Nephron (organoid): Measurements from ENCODE around the gene CDH4.

ENCODE experiments used
- H3K27ac Mint-ChIP-seq, 3 experiments: 2 replicates each; pipeline ENCODE4 v1.8.0; 2020; ENCODE audit warnings: mixed read lengths in 3 of 3, mild to moderate bottlenecking in 2 of 3, moderate library complexity in 1 of 3
- H3K27me3 Mint-ChIP-seq: 2 replicates; pipeline ENCODE4 v1.8.0; 2021; ENCODE audit warnings: low read depth, mild to moderate bottlenecking, moderate library complexity, mixed read lengths
- H3K36me3 Mint-ChIP-seq: 2 replicates; pipeline ENCODE4 v1.8.0; 2020; ENCODE audit warnings: low read depth, mixed read lengths
- H3K4me1 Mint-ChIP-seq: 2 replicates; pipeline ENCODE4 v1.8.0; 2020; ENCODE audit warnings: mixed read lengths
- H3K4me3 Mint-ChIP-seq, 3 experiments: 2 replicates each; pipeline ENCODE4 v1.8.0; 2020; ENCODE audit warnings: mild to moderate bottlenecking in 3 of 3, mixed read lengths in 3 of 3, moderate library complexity in 2 of 3
- H3K9me3 Mint-ChIP-seq: 2 replicates; pipeline ENCODE4 v1.8.0; 2020; ENCODE audit warnings: mixed read lengths
- TF ChIP-seq, protein P1 (sequence below), 3 experiments: fragments of 200-600 bp; sonication (generic); IDR thresholded peaks; one replicate each; pipeline ENCODE4 v1.5.0; 2021; ENCODE audit warnings: antibody characterized with exemption in 3 of 3; ENCODE audit not compliant: unreplicated experiment in 3 of 3

The CDH4 gene

DNA sequence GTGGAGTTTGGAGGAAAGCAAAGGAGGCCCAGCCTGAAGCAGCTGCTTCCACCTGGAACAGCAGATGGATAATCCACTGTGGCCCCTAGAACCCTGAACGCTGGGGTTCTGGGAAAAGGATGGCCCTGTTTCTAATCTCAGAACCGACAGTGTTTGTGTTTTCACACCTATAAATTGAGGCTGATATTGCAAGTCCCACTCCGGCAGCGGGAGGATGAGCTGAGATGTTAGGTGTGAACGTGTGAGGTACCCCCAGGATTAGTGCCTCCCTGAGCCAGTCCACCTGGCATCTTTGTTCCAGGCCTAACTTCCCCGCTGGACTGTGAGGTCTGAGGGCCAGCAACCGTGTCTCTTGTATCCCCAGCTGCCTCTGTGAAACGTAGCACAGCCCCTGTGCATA is 7.8 kb upstream of the CDH4 start:
- TF ChIP-seq, protein P1, sequence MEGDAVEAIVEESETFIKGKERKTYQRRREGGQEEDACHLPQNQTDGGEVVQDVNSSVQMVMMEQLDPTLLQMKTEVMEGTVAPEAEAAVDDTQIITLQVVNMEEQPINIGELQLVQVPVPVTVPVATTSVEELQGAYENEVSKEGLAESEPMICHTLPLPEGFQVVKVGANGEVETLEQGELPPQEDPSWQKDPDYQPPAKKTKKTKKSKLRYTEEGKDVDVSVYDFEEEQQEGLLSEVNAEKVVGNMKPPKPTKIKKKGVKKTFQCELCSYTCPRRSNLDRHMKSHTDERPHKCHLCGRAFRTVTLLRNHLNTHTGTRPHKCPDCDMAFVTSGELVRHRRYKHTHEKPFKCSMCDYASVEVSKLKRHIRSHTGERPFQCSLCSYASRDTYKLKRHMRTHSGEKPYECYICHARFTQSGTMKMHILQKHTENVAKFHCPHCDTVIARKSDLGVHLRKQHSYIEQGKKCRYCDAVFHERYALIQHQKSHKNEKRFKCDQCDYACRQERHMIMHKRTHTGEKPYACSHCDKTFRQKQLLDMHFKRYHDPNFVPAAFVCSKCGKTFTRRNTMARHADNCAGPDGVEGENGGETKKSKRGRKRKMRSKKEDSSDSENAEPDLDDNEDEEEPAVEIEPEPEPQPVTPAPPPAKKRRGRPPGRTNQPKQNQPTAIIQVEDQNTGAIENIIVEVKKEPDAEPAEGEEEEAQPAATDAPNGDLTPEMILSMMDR (IDR thresholded peaks at IDR 0.05; ENCODE audit: unreplicated experiment in 3 of 3): no peak
- H3K4me1 Mint-ChIP-seq: no peaks in the 10 kb centered on the region
- no peaks in the 10 kb centered on the region for H3K36me3 Mint-ChIP-seq
- peaks cover 83% of the 10 kb centered on the region for H3K27me3 Mint-ChIP-seq
- no peak overlapping the region for H3K27ac Mint-ChIP-seq
- no peak overlapping the region for H3K4me3 Mint-ChIP-seq
- H3K9me3 Mint-ChIP-seq: peaks cover 19% of the 10 kb centered on the region

DNA sequence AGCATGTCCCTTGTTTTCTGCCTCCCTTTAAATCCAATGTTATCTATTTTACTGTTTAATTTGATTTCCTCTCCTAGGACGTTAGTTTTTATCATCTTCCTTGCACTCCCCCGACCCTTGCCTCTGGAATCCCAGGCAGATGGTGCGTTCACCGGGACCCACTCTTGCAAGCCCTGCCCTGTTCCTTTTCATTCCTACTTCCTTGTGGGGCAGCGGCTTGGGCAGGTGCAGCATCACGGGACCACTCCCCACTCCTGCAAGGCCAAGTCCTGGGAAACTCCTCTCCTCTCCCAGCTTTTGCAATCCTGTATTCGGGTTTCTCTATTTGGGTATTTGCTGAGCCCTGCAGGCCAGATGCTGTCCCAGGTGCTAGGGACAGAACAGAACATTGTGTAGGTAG is 5.8 kb upstream of the CDH4 start:
- no peak overlapping the region for H3K27ac Mint-ChIP-seq
- TF ChIP-seq, protein P1 (IDR thresholded peaks at IDR 0.05; ENCODE audit: unreplicated experiment in 3 of 3): no peak
- H3K9me3 Mint-ChIP-seq: peaks cover 6% of the 10 kb centered on the region
- H3K4me3 Mint-ChIP-seq: no peak overlapping the region
- H3K36me3 Mint-ChIP-seq: no peaks in the 10 kb centered on the region
- H3K4me1 Mint-ChIP-seq: no peaks in the 10 kb centered on the region
- peaks cover 89% of the 10 kb centered on the region for H3K27me3 Mint-ChIP-seq

DNA sequence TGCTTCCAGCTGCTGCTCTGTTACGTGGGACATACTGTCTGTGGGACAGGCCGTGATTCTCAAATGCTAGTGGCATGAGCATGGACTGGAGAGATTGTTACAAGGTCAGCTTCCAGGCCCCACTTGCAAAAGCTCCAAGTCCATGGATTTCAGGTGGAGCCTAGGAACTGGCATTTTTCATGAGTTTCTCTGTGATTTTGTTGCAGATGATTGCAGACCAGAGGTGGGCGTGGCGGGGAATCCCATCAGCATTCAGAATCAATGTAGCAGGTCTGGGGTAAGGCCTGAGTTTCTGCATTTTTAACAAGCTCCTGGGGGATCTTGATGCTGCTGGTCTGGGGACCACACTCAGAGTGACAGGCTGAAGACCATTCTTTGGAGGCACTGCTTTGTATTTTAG is 2.4 kb upstream of the CDH4 start:
- Mint-ChIP-seq H3K27ac (no peak overlapping the region), H3K27me3 (peaks cover 78% of the 10 kb centered on the region), H3K9me3 (no peaks in the 10 kb centered on the region), H3K4me3 (peak overlapping the region in 1 of 3 experiments; percentile 21), H3K4me1 (peaks cover 6% of the 10 kb centered on the region), H3K36me3 (no peaks in the 10 kb centered on the region)
- TF ChIP-seq, protein P1 (IDR thresholded peaks at IDR 0.05; ENCODE audit: unreplicated experiment in 3 of 3): no peak

DNA sequence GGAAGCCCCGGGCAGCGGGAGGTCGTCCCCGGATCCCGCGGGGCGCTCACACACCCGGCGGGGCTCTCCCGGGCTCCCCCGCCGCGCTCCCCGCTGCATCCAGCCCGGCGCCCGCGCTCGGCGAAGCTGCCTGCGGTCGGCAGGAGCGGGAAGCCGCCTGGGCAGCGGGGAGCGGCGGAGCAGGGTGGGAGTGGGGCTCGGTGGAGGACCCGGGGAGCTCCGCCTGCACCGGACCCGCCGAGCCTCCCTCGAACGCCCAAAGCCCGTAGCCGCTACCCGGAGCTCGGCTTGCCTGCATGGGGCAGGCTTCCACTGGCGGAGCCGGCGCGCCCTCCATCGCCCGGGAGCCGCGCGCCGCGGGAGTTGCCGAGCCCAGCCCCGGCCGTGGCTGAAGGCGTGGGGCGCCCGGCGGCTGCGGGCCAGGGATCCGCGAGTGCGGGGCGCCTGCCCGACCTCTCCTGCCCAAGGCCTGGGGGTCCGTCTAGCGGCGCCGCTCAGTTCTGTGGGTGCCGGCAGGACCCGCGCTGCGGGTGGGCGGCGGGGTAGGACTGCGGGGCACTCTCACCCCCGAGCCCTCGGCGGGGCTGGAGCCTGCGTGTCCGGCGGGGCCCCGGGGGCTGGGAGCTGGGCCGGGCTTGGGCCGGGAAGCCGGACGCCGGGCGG is 671 bp downstream of the CDH4 start:
- H3K4me3 Mint-ChIP-seq: no peak overlapping the region
- peaks cover 6% of the 10 kb centered on the region for H3K4me1 Mint-ChIP-seq
- H3K27me3 Mint-ChIP-seq: peaks cover 78% of the 10 kb centered on the region
- H3K9me3 Mint-ChIP-seq: peaks cover 4% of the 10 kb centered on the region
- peaks cover 3% of the 10 kb centered on the region for H3K36me3 Mint-ChIP-seq
- no peak overlapping the region for H3K27ac Mint-ChIP-seq
- TF ChIP-seq, protein P1 (IDR thresholded peaks at IDR 0.05; ENCODE audit: unreplicated experiment in 3 of 3): no peak

DNA sequence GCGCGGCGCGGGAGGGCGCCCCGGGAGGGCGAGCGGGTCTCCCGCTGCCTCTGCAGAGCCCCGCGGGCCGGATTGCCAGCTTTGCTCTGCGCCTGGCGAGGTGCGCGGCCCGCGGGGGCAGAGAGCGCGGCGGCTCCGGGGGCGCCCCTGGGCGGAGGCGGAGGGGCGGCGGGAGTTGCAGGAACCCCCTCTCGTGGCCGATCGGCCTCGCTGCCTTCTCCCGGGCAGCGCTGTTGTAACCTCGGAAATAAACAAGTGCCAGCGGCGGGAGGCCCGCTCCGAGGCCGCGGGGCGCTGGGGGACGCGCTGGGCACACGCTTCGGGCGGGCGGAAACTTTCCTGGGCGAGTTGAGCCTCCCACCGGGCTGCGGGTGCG is 1.2 kb downstream of the CDH4 start:
- no peak overlapping the region for H3K27ac Mint-ChIP-seq
- peaks cover 6% of the 10 kb centered on the region for H3K4me1 Mint-ChIP-seq
- H3K27me3 Mint-ChIP-seq: peaks cover 73% of the 10 kb centered on the region
- H3K9me3 Mint-ChIP-seq: peaks cover 4% of the 10 kb centered on the region
- peak overlapping the region in 2 of 3 experiments; percentile 51 to 63 for H3K4me3 Mint-ChIP-seq
- TF ChIP-seq, protein P1 (IDR thresholded peaks at IDR 0.05; ENCODE audit: unreplicated experiment in 3 of 3): peak; percentile 26 to 35 (median 30)
- H3K36me3 Mint-ChIP-seq: peaks cover 3% of the 10 kb centered on the region
